ENCODE results near the gene SNX21. TPM values are rescaled to one million over a fixed set of nuclear protein-coding genes. Genes with fewer than 3 reads are reported as not detected.
A peak's percentile ranks its signal among the peaks of the same experiment; 100 is the strongest.

SNX21 gene
- total RNA-seq, 1 experiment from 2014 or later, result 9.8 TPM

GRCh38 chr20:45857114-45857881 is 23.7 kb downstream of the SNX21 start, which contains the start of the genes ACOT8 and ZSWIM3:
ACOT8 (minus strand) TSS chr20:45857392; CDS start chr20:45857315, 77 bp downstream.
ZSWIM3 (plus strand) TSS chr20:45857614; CDS start chr20:45857826, 212 bp downstream.
- H3K4me2 ChIP-seq, result peak within 1 kb of the TSS; percentile 83
- peak; percentile 97 to 100 for DNase-seq
- CTCF ChIA-PET, result no interaction called here
- intact Hi-C loops (cut with micrococcal nuclease; ENCODE audit: unreplicated experiment), result loop anchor here (2.0 kb wide), 1 partner anchor 24 kb away; the partner anchor contains the start of gene ZSWIM1
- no peaks in the 10 kb centered on the region for H4K20me1 ChIP-seq (ENCODE audit: insufficient read depth)
- no peaks in the 10 kb centered on the region for H3K27me3 ChIP-seq (ENCODE audit: insufficient read depth, low read depth)
- H2AFZ ChIP-seq, result peak within 1 kb of the TSS; percentile 95
- H3K36me3 ChIP-seq (ENCODE audit: low read depth), result no peaks in the 10 kb centered on the region
- H3K4me3 ChIP-seq, result peak within 1 kb of the TSS; percentile 86
- 0 out of 2 replicates have a peak, but pooled peaks cover 3% of the 10 kb centered on the region for H3F3A ChIP-seq (ENCODE audit: insufficient read depth, low read depth)
- no TSS peak for BruUV-seq (replicated peaks)
- peaks cover 26% of the 10 kb centered on the region for H3K4me1 ChIP-seq (replicated peaks; ENCODE audit: insufficient read depth)
- POLR2A ChIA-PET (ENCODE audit: unreplicated experiment), result interaction anchor here (1.1 kb wide), 1 partner anchor 10 kb away, joined by 4 read pairs; no protein-coding TSS in a partner anchor
- peaks cover 25% of the 10 kb centered on the region for H3K79me2 ChIP-seq (ENCODE audit: low read depth)
- H3K9me2 ChIP-seq (ENCODE audit: insufficient read depth), result no peaks in the 10 kb centered on the region
- no peak within 1 kb of the TSS for H3K27ac ChIP-seq
- TF ChIP-seq EZH2 (IDR thresholded peaks at IDR 0.05; ENCODE audit: low read depth) (no peak), CTCF (conservative IDR thresholded peaks at IDR 0.05) (no peak)
- H3K9me3 ChIP-seq (ENCODE audit: insufficient read depth, low read depth), result no peaks in the 10 kb centered on the region

- peaks cover 3% of the 10 kb centered on the region; the same call in 1 of the 2 replicates for H3F3A ChIP-seq (ENCODE audit: insufficient read depth, low read depth)
- ChIA-PET CTCF (no interaction called here), POLR2A (ENCODE audit: unreplicated experiment) (no interaction called here)
- intact Hi-C loops (cut with micrococcal nuclease; ENCODE audit: unreplicated experiment), result loop anchor here (2.0 kb wide), 1 partner anchor 23 kb away; the partner anchor contains the start of gene ZSWIM1
- no peak overlapping the region for H3K27ac ChIP-seq
- H2AFZ ChIP-seq, result peak overlapping the region; percentile 95
- H3K27me3 ChIP-seq (ENCODE audit: insufficient read depth, low read depth), result no peaks in the 10 kb centered on the region
- peaks cover 26% of the 10 kb centered on the region for H3K4me1 ChIP-seq (replicated peaks; ENCODE audit: insufficient read depth)
- peaks cover 25% of the 10 kb centered on the region for H3K79me2 ChIP-seq (ENCODE audit: low read depth)
- peak overlapping the region; percentile 83 for H3K4me2 ChIP-seq
- H3K9me3 ChIP-seq (ENCODE audit: insufficient read depth, low read depth), result no peaks in the 10 kb centered on the region
- no peaks in the 10 kb centered on the region for H3K9me2 ChIP-seq (ENCODE audit: insufficient read depth)
- H4K20me1 ChIP-seq (ENCODE audit: insufficient read depth), result no peaks in the 10 kb centered on the region
- no peaks in the 10 kb centered on the region for H3K36me3 ChIP-seq (ENCODE audit: low read depth)
- H3K4me3 ChIP-seq, result peak overlapping the region; percentile 86
- no peak for DNase-seq
- BruUV-seq (replicated peaks), result no TSS peak
- TF ChIP-seq CTCF (conservative IDR thresholded peaks at IDR 0.05) (no peak), EZH2 (IDR thresholded peaks at IDR 0.05; ENCODE audit: low read depth) (no peak)
Measured at GRCh38 chr20:45857882-45858216, 24.2 kb downstream of the SNX21 start.

- Histone ChIP-seq H4K20me1 (ENCODE audit: insufficient read depth) (no peaks in the 10 kb centered on the region), H3K4me3 (no peak overlapping the region), H3K4me2 (no peak overlapping the region), H3K4me1 (replicated peaks; ENCODE audit: insufficient read depth) (peaks cover 26% of the 10 kb centered on the region), H3K27me3 (ENCODE audit: insufficient read depth, low read depth) (no peaks in the 10 kb centered on the region), H3F3A (ENCODE audit: insufficient read depth, low read depth) (peaks cover 3% of the 10 kb centered on the region; the same call in 1 of the 2 replicates), H3K9me3 (ENCODE audit: insufficient read depth, low read depth) (no peaks in the 10 kb centered on the region), H3K9me2 (ENCODE audit: insufficient read depth) (no peaks in the 10 kb centered on the region), H3K79me2 (ENCODE audit: low read depth) (peaks cover 22% of the 10 kb centered on the region), H2AFZ (no peak overlapping the region), H3K27ac (no peak overlapping the region), H3K36me3 (ENCODE audit: low read depth) (no peaks in the 10 kb centered on the region)
- CTCF ChIA-PET, result no interaction called here
- intact Hi-C loops (cut with micrococcal nuclease; ENCODE audit: unreplicated experiment), result no loop called here
- TF ChIP-seq CTCF (conservative IDR thresholded peaks at IDR 0.05) (no peak), EZH2 (IDR thresholded peaks at IDR 0.05; ENCODE audit: low read depth) (no peak)
- DNase-seq, result no peak
- POLR2A ChIA-PET (ENCODE audit: unreplicated experiment), result no interaction called here
- BruUV-seq (replicated peaks), result no TSS peak
Measured at GRCh38 chr20:45859916-45860315, 26.3 kb downstream of the SNX21 start.

All from PC-9 (cell line).